NCI-H128 (cell line): ENCODE results near the gene ABCA6.

Experiments used
- DNase-seq: peaks from one replicate; lab custom pipeline; 2025; ENCODE audit not compliant: unreplicated experiment; lab: John Stamatoyannopoulos, UW

The ABCA6 gene

DNA sequence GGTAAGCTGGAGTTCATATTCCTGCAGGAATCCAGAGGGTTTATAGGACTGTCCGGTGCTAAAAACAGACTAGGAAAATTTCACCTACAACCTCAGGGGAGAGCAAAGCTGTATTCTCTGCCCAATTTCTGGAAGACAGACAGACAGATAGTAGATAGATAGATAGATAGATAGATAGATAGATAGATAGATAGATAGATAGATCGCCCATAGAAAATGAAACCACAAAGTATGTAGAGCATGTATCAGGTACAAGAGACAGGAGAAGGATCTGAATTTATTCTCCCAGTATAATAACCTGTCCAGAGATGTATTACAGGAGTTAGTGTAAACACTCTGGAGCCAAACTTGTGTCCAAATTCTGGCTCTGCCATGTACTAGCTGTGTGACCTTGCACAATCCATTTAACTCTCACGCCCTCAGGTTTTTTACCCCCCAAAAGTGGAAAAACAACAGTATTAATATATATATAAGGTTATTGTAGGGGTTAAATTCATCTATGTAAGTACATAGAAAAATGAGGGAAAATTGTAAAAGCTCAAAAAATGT, 2.1 kb upstream of the ABCA6 start:
- no peak for DNase-seq

DNA sequence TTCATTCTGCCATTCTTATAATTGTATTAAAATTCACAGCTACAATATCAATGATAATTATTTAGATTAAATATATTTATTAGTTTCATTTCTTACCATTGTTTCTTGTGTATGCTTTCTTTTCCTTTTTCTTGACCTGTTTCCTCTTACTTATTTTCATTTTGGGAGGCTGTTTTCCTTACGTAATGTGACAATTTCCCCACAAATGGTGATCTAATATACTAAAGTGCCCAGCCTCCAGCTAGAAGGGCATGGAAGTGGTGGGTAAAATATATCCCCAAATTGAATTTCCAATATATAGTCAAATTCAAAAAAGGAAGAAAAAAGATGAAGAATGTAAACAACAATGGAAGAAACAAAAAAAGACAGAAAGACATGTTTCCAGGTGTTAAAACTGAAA, 1.5 kb upstream of the ABCA6 start:
- no peak for DNase-seq

DNA sequence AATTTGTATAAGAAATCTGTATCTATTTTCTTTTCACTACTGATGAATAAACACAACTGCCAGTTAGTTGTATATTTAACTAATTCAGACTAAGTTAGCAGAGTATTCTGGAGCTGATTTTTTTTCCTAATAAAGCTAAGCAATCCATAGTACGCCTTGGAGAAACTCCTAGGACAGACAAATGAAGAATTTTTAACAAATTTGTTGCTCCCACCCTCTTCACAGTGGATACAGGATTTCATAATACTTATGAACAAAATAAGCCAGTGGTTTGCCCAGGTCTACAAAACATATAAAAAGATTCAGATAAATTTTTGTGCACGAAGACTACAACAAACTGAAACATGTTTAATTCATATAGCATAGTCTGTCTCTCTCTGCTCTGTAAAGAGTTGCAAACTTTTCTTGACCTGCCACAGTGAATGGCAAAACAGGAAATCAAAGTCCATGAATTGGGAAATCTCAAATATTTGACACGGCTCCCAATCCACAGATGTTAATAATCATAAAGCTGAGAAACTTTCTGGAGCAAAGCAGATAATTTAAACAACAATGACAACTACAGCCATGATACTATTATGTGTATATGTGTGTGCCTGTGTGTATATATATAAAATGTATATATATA, 594 bp upstream of the ABCA6 start:
- DNase-seq, result no peak

DNA sequence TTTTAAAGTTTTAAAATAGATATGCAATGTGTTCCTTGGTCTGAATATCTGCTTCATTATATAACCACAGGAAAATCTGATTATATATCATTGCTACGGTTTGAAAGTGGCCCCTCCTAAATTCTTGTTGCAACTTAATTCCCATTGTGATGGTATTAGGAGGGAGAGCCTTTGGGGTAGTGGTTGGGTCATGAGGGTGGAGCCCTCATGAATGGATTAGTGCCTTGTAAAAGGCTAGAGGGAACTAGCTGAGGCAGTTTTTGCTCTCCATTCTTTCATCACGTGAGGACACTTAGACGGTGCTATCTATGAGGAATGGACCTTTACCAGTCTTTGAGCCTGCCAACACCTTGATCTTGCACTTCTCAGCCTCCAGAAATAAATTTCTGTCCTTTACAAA, 7.6 kb downstream of the ABCA6 start:
- no peak for DNase-seq

DNA sequence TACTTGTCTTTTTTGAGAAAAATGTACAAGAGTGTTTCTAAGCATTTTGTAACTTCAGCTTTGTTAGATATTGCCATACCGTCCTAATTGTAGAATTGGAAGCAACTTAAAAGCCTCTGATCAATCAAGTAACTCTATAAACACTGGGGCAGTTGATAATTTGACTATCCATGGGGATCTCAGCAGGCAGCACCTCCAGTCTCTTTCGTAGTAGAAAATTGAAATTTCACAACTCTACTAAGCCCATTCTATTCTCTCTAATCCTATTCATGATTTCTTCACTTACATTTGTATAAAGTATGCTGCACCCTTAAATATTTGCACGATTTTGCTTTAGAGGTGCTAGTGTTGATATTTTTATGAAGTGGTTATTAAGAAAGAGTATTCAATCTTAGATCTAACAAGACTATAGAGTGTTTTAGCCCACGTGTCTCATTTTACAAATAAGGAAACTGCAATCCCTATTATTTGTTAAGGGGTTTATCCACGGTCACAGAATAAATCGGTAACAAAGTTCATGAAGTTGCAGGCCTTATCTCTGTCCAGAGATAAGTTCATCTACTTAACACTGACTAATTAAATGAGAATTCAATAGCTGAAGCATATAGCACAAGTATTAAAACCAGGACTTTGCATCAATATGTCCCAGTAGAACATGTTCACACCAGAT, 10.9 kb downstream of the ABCA6 start:
- DNase-seq, result no peak

DNA sequence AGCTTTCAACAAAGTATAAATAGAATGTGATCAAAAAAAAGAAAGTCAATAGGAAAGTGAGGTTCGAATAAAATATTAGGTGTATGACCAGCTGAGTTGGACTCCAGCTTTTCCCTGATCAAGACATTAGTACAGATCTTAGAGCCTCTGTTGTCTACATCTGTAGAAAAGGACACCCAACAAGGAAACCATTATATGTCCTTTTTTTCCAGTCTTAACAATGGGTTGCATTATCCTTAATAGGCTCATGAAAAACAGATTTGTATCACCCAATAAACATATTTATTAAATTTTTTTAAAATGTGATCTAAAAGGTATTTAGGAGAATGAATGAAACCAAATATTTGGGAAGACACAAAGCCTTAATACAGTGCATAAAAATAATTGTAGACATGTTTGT, 18.1 kb downstream of the ABCA6 start:
- no peak for DNase-seq

DNA sequence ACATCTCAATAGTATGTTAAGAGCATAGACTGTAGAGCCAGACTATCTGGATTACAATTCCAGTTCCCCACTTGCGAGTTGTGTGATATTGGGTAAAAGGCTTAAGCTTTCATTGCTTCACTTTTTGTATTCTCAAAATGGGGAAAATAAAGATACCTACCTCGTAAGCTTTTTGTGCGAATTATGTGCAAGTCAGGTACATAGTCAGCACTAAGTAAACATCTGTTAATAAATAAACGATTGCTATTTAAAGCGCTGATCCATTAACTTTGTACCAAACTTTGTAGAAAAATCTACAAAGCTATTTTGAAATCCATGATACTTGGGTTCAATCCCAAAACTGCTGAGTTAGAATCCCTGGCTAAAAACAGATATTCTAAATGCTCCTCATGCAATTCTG, 19.6 kb downstream of the ABCA6 start:
- no peak for DNase-seq

DNA sequence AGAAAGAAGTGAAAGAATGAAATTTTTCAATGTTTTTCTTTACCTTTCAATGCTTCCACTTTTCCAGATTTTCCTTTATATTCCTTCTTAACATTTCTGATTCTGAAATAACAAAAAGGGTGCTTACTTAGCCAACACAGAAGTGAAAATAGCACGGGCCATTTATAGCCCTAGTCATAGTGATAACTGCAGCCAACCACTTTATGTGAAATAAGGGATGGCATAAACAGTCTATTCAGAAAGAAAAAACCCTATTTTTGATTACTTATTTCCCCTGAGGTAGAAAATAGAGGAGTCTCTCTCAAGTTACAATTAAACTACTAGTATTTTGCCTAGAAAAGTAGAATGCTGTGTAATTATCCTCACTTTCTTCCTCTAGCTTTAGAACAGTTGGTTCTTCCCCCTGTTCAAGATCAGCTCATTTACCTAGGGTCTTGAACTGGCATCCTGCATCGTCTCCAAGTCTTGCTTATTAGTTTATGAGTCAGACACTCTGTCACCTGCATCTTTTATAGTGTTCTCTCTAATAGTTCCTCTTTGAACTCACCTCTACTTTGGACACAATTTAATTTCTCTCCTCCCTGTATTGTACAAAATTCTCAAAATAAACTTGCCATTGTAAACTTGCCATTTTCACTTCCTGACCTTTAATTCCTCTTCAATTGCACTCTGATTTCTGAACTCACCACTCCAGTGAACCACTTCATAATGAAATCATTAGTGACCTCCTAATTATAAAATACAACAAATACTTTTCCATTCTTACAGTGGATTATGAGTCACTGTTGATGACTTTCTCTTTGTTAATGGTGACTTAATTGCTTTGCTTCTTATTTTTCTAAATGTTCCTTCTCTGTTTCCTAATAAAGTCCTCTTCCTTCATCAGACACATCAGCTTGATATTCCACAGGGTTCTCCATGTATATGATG, 23.6 kb downstream of the ABCA6 start:
- no peak for DNase-seq

DNA sequence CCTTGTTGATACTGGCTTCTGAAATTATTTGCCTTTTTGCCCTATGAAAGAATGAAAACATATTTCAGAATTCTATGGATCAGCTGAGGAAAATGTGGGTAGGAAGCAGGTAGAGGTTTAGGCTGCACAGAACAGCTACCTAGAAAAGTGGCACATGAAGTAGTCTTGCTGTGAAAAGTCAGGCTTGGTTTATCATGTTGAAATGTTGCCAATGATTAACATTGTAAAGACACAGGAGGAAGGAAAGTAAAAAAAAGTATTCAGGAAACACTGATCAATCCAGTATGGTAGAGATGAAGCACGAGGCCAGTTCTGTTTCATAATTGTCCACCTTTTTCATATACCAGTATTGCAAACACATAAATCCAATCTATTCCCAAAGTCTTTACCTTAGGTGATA, 29.9 kb downstream of the ABCA6 start:
- DNase-seq, result no peak

DNA sequence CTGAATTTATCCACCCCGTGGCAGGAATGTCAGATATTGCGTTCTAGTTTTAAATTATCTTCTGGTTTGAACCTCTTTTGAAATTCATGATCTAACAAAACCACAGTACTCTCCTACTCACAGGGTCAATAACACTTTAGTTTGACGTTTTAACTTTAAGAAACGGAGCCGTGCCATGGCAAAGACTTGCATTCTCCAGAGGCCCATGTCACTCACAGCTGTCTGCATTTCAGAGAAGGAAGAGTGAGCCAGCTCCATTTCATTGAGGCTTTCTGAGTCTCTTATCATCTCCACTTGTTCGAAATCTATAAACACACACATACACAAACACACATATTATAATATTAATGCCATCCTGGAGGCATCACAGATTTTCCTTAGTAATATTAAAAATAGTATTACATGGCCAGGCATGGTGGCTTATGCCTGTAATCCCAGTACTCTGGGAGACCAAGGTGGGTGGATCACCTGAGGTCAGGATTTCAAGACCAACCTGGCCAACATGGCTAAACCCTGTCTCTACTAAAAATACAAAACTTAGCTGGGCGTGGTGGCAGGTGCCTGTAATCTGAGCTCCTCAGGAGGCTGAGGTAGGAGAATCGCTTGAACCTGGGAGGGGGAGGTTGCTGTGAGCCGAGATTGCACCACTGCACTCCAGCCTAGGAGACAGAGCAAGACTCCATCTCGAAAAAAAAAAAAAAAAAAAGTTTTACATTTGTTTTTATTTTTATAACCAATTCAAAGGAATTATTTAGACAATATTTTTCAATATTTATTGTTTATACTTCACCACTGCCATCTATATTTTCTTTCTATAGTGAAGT, 35.6 kb downstream of the ABCA6 start:
- DNase-seq, result no peak

DNA sequence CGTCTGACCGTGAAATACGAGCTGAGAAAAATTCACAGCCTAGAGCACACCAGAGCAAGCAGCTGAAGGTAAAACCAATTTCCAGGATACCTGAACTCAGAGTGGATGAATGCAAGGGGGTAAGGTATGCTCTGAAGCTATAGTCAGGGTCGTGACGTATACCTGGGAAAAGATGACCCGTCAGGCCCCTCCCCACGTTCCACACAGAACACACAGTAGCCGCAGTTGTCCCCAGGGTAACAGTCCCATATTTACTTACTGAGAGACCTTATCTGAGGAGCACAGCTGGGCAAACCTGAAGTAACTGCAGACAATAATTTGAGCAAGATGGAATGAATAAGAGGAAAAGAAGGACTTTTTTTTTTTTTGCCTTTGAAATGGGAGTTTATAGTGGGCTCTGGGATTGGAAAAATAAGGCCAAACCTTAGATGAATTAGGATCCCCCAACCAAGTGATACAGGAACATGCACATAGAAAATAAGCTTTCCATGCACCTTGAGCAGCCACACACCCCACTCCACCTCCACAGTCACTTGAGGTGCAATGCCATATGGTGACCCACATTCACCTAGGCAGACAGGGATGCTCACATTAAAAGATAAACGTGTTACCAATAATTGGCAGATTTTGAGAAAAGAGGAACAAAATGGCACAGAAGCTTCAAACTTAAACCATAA, 38.0 kb downstream of the ABCA6 start:
- DNase-seq, result no peak

DNA sequence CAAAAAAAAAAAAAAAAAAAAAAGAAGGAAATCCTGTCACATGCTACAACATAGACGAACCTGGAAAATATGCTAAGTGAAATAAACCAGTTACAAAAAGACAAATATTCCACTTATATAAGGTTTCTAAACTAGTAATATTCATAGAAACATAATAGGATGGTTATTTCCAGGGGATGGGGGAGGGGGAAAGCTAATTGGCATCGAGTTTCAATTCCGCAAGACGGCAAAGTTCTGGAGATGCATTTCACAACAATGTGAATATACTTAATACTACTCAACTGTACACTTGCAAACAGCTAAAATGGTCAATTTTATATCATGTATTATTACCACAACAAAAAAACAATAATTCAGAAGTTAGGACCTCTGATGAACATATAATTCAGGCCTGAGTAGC, 43.1 kb downstream of the ABCA6 start:
- DNase-seq, result no peak

DNA sequence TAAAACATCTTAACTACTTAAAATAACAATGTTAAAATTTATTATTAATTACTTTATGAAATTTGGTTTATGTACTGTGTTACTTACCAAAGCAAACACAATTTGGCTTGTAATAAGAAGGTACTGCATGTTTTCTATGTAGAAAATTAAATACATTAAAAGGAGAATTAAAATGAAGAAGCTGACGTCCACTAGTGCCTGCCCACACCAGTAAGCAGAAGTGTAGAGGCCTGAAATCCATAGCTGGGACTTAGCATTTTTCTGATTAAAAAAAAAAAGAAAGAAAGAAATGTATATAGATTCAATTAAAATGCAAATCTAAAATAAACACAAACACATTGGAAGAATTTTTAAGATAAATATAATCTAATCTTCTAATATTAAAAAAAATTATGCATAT, 45.2 kb downstream of the ABCA6 start:
- DNase-seq, result no peak

DNA sequence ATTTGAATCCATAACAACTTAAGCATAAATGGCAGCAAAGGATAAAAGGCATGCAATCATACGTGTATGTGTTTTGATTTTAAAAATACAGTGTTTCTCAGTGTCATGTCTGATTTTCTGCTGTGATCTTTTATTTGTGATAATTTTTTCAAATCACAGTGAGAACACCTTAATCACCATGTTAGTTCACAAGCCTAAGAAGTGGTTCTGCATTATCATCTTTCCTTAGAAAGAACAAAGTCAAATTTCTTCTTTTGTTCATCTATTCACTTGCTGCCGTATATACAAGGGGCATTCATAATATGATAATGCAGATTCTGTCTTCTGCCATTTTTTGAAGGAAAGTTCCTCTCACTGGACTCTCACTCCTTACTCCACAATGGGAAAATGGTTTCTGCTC, 47.7 kb downstream of the ABCA6 start:
- no peak for DNase-seq

DNA sequence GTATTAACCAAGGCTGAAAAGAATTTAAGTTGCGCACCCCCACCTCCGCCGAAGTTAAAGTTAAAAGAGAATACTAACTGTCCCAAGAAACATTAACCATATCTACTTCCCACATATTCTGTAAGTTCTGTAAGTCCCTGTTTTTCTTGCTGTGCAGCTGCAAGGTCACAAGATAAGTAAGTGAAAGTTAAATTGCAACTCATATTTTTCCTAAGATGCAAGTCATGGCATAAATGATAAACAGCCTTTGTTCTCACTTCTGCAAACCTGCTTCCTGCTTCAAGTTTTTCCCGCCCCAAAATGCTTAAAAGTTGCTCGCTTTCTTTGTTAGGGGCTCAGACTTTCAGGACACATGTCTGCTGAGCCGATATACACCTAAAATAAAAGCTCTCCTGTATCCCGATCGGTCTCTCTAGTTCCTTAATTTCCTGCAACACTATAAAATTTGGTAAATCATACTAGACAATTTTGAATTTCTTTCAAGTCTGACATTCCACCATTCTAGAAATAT, 48.4 kb downstream of the ABCA6 start:
- DNase-seq, result no peak

DNA sequence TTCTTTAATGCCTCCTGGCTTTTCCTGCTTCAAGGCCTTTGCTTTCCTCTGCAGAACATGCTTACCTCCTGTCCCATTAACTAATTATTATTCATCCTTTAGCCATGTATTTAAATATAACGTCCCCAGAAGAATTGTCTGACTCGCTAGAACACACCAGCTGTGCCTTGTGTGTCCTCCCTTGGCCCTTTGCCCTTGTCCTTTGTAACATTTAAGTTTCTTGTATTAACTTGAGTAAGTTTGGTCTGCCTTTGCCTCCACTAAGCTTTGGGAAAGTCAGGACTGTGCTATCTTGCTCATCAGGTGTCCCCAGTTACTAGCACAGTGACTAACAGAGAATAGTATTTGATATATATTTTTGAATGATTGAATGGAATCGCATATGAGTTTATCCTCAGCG, 51.3 kb downstream of the ABCA6 start:
- no peak for DNase-seq

DNA sequence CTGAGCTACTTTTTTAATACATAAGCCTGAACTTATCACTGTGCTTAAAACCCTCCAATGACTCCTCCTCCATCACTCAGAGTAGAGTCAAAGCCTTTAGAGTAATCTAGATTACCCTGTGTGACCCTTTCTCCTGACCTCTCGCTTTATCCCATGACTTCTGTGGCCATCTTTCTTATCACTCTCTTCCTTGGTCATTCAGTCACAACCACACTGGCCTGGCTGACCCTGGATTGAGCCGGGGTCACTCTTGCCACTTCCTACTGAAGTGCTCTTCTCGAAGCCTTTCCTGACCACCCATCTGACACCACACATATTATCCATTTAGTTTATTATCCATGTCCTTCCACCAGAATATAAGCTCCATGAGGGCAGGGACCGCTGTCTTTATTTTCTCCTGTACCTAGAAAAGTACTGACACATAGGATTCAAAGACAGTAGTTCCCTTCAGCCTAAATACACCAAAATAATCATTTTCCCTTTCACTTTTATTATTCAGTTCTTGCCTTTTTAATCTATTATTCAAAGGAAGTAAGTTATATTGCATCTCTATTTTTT, 53.0 kb downstream of the ABCA6 start:
- DNase-seq, result no peak

DNA sequence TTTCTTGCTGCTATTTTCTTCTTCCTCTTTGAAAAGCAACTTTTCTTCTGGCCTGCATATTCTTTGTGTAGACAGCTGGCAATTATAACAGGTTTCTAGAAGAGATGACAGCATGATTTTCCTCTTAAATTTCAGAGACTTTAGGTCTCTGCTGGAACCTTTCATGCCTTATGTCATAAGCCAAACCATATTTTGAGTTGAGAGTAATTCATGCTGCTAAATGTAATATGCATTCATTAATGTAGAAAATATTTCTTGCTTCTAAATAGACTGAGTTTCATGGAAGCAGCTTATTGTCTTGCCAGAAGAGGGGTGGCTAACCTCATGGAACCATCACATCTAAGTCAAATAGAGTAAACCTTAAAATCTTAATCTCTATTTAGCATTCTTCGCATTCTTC, 55.1 kb downstream of the ABCA6 start:
- no peak for DNase-seq

DNA sequence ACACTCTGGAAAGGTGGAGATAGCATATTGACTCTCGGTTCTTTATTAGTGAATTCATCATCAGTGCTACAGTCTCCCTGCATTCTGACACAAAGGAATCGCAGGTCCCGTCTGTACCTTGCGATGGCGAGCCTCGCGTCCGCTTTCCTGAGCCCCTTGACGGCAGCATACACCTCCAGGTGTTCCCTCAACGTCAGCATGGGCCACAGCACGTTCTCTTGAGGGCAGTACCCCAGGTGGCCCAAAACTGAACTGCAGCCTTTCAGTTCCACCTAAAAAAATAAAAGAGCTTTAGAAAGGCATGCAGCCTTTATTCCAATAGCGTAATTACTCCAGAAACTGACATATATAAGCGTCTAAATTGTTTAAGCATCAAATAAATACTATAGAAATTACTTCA, 56.8 kb downstream of the ABCA6 start:
- no peak for DNase-seq

DNA sequence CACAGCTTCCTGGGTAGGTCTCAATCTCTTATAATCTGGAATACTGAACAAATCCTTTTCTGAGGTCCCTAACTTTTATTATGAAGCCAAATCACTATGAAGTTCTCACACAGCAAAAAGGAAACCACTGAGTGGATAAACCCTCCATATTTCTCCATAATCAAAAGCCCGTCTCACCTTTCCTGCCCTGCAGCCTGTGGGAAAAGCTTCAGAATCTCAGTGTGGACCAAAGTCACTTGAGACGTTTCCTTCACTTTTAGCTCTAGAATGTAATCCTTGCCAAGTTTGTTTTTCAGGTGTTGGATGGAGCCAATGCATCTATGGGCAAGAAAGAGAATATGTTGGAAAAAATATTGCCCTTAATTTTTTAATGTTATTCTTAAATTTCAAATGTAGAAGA, 59.0 kb downstream of the ABCA6 start:
- no peak for DNase-seq
